GOT3 (cell line): ENCODE measurements around the gene SSU72.
A peak's percentile ranks its signal among the peaks of the same experiment; 100 is the strongest.

ENCODE experiments used
- DNase-seq: peaks from one replicate; lab custom pipeline; 2025; ENCODE audit warnings: mixed read lengths; lab: John Stamatoyannopoulos, UW

Gene SSU72

DNA sequence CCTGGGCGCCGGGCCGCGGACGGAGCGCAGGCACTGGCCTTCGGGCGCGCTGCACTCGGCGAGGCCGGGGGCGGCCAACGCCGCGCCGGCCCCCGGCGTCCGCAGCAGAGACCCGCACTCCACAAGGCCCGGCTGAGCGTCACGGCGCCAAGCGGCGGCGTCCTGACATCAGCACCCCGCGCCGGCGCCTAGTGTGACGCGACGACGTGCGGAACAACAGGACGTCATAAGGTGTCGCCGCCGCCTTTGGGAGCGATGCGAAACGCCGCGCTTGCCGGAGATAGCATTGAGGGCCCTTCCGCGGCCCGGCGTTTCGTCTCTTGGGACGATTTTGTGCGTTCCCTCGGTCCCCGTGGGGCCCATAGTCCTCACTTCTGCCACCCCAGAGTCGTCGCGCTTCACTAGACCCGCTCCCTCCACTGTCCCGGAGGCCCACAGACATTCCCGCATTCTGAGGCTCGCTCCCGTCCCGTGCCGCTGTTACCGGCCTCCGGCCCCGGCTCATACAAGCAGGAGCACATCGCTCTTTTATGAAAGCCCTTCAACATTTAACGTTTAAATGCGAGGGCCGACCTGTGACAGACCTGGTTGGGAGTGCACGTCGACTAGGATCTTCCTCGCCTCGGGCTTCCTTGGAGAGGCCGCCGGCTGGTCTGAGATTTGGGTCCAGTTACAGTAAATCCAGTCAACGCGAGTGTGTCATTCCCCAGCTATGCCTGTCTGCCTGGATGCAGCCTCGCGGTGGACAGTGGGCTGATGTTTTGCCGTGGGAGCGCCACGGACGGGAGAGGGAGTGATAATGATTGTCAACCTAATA is at the start of gene SSU72:
TSS of gene SSU72 (minus strand) at position 143 of the 817 bp plus-strand sequence. CDS start 306 bp downstream, outside the sequence.
- peak; percentile 69 for DNase-seq

DNA sequence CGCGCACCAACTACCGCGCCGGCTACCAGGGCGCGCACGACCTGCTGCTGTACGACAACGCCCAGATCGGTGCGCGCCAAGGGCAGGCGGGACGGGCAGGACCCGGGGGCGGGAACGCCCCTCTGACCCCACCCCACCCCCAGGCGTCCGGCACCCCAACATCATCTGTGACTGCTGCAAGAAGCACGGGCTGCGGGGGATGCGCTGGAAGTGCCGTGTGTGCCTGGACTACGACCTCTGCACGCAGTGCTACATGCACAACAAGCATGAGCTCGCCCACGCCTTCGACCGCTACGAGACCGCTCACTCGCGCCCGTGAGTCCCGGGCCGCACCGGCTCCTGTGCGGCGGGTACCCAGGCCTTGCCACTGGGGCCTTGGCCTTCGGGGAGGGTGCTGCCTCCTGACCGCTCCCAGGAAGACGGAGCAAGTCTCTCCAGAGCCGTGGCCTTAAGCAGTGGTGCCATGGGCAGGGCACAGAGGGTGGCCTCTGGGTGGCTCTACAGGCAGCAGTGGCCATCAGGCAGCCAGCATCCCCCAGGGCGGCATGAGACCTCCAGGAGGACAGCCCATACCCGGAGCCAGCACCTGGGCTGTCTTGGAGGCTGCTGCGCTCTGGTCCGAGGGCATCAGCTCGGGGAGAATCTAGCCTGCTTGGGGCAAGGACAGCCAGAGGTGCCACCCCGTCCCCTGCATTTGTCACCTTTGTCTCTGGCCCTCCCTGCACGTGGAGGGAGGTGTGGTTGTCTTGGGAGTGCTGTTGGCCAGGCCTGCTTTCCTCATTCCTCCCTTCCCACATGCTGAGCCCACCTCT is 49.2 kb upstream of the SSU72 start:
- no peak for DNase-seq

DNA sequence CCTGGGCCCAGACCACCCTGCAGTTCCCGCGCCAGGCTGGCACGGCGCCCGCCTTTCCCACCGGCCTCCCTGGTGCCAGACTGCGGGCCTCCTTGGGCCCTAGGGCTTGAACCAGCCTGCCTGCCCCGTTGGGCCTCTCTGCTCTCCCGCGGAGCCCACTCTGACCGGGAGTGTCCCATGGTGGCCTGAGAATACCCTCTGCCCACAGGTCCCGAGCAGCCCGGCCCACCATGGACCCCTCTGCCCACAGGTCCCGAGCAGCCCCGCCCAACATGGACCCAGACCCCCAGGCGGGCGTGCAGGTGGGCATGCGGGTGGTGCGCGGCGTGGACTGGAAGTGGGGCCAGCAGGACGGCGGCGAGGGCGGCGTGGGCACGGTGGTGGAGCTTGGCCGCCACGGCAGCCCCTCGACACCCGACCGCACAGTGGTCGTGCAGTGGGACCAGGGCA is 48.5 kb upstream of the SSU72 start:
- no peak for DNase-seq

- no peak for DNase-seq
Observed at GRCh38 chr1:1622788-1623094, 48.1 kb upstream of the SSU72 start.

DNA sequence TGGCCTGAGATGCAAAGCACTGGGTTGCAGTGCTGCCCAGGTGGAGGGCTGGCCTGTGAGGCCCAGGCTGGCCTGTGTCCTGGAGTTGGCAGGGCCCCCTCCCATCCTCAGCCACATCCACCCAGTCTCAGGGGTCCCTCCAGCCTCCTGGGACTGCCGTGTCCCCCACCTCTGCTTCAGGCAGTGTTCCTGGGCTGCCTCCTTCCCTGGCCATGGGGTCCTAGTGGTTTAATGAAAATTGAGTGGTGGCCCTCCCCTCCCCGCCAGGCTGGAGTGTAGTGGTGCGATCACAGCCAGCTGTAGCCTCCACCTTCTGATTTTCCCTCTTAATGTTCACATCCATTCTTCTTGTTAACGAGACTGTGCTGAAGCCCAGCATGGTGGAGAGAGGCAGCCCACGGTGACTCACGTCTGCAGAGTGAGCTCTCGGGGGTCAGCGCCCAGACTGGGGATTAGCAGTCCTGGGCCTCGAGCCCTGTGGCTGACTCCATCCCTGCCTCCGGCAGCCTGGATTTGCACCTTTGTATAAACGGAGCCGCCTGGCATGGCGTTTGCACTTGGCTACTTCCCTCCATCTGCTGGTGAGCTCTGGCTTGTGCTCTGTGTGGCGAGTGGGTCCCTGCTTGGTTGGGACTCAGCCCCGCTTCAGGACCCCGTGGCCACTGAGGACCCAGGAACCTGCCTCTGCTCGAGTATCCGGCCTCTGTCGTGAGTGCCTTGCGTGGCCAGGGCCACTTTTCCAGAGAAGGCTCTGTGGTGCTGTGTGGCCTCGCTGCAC is 47.5 kb upstream of the SSU72 start:
- no peak for DNase-seq

GRCh38 chr1:1621173-1622009 is 46.7 kb upstream of the SSU72 start:
- DNase-seq: no peak

DNA sequence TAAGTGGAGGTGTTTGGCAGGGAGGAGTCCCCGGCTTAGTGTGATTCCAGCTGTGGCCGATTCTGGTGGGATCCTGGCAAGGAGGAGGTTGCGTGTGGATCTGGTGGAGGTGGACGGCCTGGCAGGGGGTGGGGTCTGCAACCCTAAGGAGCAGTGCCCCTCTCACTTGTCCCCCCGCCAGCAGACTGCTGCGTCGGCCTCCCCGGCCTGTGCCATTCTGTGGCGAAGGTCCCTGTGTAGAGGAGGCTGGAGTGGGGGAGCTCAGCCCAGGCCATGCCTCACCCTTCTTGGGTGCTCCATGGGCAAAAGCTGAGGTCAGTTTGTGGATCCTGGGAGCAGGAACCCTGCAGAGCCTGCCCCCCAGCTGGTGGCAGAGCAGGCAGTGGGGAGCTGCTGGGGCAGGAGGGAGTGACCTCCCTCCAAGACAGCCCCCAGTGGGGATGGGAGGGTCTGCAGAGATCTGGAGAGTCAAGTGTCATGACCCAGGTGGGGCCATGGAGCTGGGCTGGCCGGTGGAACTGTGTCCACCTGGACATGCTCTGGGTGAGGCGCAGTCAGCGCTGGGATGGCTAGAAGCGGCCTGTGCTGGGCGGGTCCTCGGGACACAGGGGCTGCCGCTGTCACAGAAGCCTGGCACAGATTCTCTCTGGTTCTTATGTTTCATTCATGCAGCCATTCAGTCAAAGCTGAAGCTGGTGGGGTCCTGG is 45.9 kb upstream of the SSU72 start:
- no peak for DNase-seq

DNA sequence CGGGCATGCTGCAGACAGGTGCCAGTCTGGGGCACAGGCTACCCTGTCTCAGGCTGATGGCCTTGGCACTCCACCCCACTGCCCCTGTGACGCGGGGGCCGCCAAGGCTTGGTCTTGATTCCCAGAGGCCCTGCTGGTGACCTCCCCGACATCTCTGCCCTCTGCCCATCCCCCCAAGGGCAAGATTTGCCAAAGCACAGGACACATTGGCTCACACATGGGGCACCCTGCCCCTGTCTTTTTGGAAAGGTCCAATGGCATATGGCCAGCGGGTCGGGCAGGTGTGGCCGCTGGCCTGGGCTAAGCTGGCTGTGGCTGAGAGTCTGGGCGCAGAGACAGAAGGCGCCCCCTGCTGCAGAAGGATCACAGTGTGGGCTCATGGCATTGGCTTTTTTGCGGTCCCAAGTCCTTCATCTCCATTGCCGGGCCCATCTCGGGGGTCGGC is 45.3 kb upstream of the SSU72 start:
- no peak for DNase-seq

GRCh38 chr1:1618396-1619068 is 43.9 kb upstream of the SSU72 start:
- no peak for DNase-seq

GRCh38 chr1:1617925-1618324 is 43.3 kb upstream of the SSU72 start:
- no peak for DNase-seq

- no peak for DNase-seq
Observed at GRCh38 chr1:1617516-1617915, 42.9 kb upstream of the SSU72 start.

GRCh38 chr1:1616838-1617237 is 42.2 kb upstream of the SSU72 start:
- DNase-seq: no peak

DNA sequence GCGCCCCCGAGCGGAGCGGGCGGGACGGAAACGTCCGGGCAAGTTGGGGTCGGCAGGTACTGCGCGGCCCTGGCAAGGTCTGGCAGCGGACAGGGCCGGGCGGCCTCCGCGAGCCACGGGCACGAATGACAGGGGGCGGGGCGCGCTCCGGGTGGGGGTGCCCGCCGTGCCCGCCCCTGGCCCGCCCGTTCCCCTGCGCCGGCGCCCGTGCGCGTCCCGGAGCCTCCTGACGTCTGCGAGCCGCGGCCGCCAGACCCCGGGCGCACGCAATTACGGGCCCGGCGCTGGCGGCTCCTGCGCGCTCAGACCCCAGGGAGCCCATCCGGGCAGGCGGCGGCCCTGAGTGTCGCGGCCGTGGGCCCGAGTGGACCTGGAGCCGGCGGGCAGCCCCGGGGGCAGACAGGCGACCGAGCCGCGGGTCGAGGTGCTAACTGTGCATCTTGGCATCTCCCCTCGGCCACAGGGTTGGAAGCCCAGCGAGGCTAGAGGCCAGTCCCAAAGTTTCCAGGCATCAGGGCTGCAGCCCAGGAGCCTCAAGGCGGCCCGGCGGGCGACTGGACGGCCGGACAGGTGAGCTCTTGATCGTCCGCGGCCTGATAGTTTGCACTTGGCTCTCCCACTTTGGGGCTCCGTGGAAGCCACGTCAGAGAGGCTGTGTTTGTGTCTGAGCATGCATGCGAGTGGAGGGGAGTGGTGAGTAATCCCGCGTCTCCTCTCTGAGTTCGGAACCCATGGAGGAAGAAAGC is 41.6 kb upstream of the SSU72 start:
- DNase-seq: peak; percentile 33

- peak; percentile 89 for DNase-seq
Observed at GRCh38 chr1:1615256-1616044, 40.8 kb upstream of the SSU72 start, which contains the start of gene MIB2. TSS of gene MIB2 (plus strand) at chr1:1615500. CDS start at chr1:1623453, 7,953 bp downstream.

DNA sequence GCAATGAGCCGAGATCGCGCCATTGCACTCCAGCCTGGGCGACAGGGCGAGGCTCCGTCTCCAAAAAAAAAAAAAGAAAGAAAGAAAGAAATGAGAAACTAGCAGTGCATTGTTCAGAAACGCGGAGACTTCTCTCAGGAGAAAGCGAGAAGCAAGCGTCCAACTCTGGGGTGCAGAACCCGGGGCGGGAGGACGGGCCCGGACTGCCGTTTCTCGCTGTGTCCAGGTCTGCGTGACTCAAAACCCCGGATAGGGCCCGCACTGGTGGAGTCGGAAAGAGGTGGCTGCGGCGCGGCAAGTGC is 40.2 kb upstream of the SSU72 start:
- no peak for DNase-seq

DNA sequence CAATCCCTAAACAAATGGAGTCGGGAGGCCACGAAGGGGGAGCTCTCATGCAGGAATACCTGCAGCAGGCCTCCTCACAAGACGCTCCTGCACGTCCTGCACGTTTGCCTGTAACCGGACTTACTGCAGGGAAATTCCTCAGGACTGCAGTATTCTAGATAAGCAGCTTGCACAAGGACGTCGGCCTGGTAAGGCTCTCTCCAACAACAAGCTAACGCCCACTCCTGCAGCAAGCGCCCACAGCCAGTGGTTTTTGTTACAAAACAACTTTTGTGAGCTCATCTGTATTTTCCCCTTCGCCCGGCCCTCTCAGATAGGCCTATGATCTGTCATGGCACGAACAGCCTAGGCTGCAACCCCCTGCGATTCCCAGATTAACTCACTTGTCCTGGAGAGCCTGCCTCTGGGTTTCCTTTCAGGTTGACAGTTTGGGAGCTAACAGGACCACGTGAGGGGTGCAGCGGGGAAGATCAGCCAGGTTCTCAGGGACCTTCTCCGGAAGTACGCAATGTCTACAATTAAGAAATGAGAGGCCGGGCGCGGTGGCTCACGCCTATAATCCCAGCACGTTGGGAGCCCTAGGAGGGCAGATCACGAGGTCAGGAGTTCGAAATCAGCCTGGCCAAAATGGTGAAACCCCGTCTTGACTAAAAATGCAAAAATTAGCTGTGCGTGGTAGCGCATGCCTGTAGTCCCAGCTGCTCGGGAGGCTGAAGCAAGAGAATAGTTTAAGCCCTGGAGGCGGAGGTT is 39.7 kb upstream of the SSU72 start:
- DNase-seq: peak; percentile 26

DNA sequence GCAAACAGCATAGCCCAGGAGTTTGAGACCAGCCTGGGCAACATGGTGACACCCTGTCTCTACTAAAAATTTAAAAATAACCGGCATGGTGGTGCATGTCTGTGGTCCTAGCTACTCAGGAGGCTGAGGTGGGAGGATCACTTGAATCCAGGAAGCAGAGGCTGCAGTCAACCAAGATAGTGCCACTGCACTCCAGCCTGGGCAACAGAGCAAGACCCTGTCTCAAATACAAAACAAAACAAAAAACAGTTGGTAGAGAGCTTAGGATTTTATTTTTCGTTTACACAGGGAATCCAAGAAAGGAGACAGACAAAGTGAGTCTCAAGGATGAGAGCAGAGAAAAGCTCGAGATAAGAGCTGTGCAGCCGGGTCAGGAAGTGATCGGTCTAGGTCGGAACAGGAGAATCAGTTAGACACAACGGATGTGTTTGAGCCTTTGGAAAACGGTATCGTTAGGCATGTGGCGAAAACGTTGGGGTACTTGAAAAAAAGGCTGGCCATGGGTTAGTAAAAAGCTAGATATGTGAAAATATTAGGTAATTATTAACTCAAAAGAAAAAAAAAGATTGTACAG is 38.9 kb upstream of the SSU72 start:
- DNase-seq: no peak

GRCh38 chr1:1612104-1612400 is 37.4 kb upstream of the SSU72 start:
- no peak for DNase-seq
